K562 (cell line): Measurements from ENCODE around the gene ARHGEF4. TPM values are rescaled to one million over a fixed set of nuclear protein-coding genes. Genes with fewer than 3 reads are reported as not detected.

ENCODE experiments used
- ATAC-seq: fragments of 200-7000 bp; cut with Tn5 transposase; 3 replicates; pipeline ENCODE4 v1.9.1; 2020; ENCODE audit warnings: moderate library complexity
- BruUV-seq: library from RNA; stranded (reverse); fragments of 400-500 nt; replicated peaks from 2 replicates; lab custom pipeline; 2021; lab: Mats Ljungman, UMichigan
- CTCF ChIA-PET: fragments of 300-600 bp; formaldehyde crosslinking; extraction: SDS; loops from one replicate; lab custom pipeline; 2021; ENCODE audit warnings: low intra/inter-chr PET ratio; lab: Yijun Ruan, JAX
- POLR2A ChIA-PET: fragments of 300-600, 350-650 bp; sonication (Branson Sonifier 250); formaldehyde crosslinking; extraction: SDS; loops from one replicate; lab custom pipeline; 2021; ENCODE audit warnings: antibody characterized with exemption, inconsistent platforms; lab: Yijun Ruan, JAX
- DNase-seq, 4 experiments: peaks; one replicate each; pipeline versions ENCODE4 v3.0.0 to v3.0.0-alpha.2; 2011 to 2018; ENCODE audit warnings: low spot score in 3 of 4, mixed read lengths in 3 of 4; ENCODE audit errors: extremely low read depth in 1 of 4
- FAIRE-seq: peaks from 2 replicates; lab custom pipeline; 2011; peaks lifted over from hg19 to GRCh38; lab: Jason Lieb, UNC
- H2AFZ ChIP-seq: 2 replicates; pipeline ENCODE4 v1.6.0; 2011; ENCODE audit warnings: low read depth, low read length, control low read depth, inconsistent platforms
- H3K27ac ChIP-seq: fragments of 200-600 bp; 3 replicates; pipeline ENCODE4 v1.8.0; 2011; ENCODE audit warnings: low read depth, mild to moderate bottlenecking, control low read depth, inconsistent platforms, low read length, moderate library complexity, mixed read lengths; ENCODE audit errors: extremely low read depth
- H3K27me3 ChIP-seq, 2 experiments: fragments of 300-600 bp in 1 of 2; 2 replicates in 1 of 2; 3 replicates in 1 of 2; pipeline versions ENCODE4 v1.6.0 to v1.8.0; 2011; ENCODE audit warnings: inconsistent platforms in 2 of 2, low read length in 2 of 2, mild to moderate bottlenecking in 1 of 2, mixed read lengths in 1 of 2, moderate library complexity in 1 of 2; ENCODE audit not compliant: control insufficient read depth in 2 of 2, insufficient read depth in 2 of 2
- H3K36me3 ChIP-seq: fragments of 300-600 bp; 3 replicates; pipeline ENCODE4 v1.8.0; 2011; ENCODE audit warnings: mild to moderate bottlenecking, low read length, inconsistent platforms; ENCODE audit not compliant: control insufficient read depth, insufficient read depth
- H3K4me1 ChIP-seq, 2 experiments: fragments of 200-600 bp in 1 of 2; replicated peaks in 1 of 2; 2 replicates in 1 of 2; 3 replicates in 1 of 2; pipeline versions ENCODE4 v1.5.1 to v1.8.0; 2011; ENCODE audit warnings: inconsistent platforms in 2 of 2, low read length in 2 of 2, mild to moderate bottlenecking in 1 of 2, mixed read lengths in 1 of 2, moderate library complexity in 1 of 2; ENCODE audit not compliant: control insufficient read depth in 2 of 2, insufficient read depth in 2 of 2
- H3K4me2 ChIP-seq: 2 replicates; pipeline ENCODE4 v1.6.1; 2011; ENCODE audit warnings: low read length, control low read depth, inconsistent platforms, mixed read lengths; ENCODE audit not compliant: insufficient read depth
- H3K4me3 ChIP-seq: fragments of 200-600 bp; sonication (generic), shearing (Covaris generic); 2 replicates; pipeline ENCODE4 v1.5.1; 2016; ENCODE audit warnings: control low read depth, inconsistent platforms
- H3K79me2 ChIP-seq: fragments of 200-600 bp; 3 replicates; pipeline ENCODE4 v1.8.0; 2011; ENCODE audit warnings: low read length, inconsistent platforms; ENCODE audit not compliant: control insufficient read depth, insufficient read depth
- H3K9ac ChIP-seq, 2 experiments: 2 replicates each; pipeline versions ENCODE4 v1.6.0 to v1.6.1; 2011; ENCODE audit warnings: low read depth in 2 of 2, low read length in 2 of 2, control low read depth in 1 of 2, inconsistent platforms in 1 of 2, mild to moderate bottlenecking in 1 of 2, mixed read lengths in 1 of 2; ENCODE audit not compliant: insufficient read depth in 1 of 2
- H3K9me1 ChIP-seq: one replicate; pipeline ENCODE4 v1.6.0; 2011; ENCODE audit warnings: inconsistent platforms, mild to moderate bottlenecking, low read length, moderate library complexity; ENCODE audit not compliant: control insufficient read depth, insufficient read depth
- H3K9me3 ChIP-seq: replicated peaks from 2 replicates; pipeline ENCODE4 v1.5.1; 2011; ENCODE audit warnings: low read depth, low read length, inconsistent platforms; ENCODE audit not compliant: control insufficient read depth, insufficient read depth
- H4K20me1 ChIP-seq: replicated peaks from 2 replicates; pipeline ENCODE4 v1.6.1; 2011; ENCODE audit warnings: low read length, inconsistent platforms, mixed read lengths; ENCODE audit not compliant: control insufficient read depth, insufficient read depth
- ARHGAP35 ChIP-seq: fragments of 450-650 bp; IDR thresholded peaks from 2 replicates; pipeline ENCODE4 v1.6.1; 2018; ENCODE audit not compliant: partially characterized antibody
- CEBPG ChIP-seq, 3 experiments: fragments of 200-800 bp in 1 of 3; sonication (Bioruptor generic) in 1 of 3; sonication (generic) in 1 of 3; formaldehyde crosslinking in 1 of 3; IDR thresholded peaks in 2 of 3; conservative IDR thresholded peaks in 1 of 3; 2 replicates each; pipeline versions ENCODE4 v1.6.1 to v1.8.0; 2016 to 2022; ENCODE audit warnings: missing compliant biosample characterization in 2 of 3, missing genetic modification characterization in 2 of 3, mild to moderate bottlenecking in 1 of 3, missing genetic modification reagents in 1 of 3
- ETV1 ChIP-seq: fragments of 450-650 bp; conservative IDR thresholded peaks from 2 replicates; pipeline ENCODE4 v1.6.1; 2016; ENCODE audit warnings: missing genetic modification characterization, control low read depth, low read depth, missing compliant biosample characterization
- MAFK ChIP-seq: IDR thresholded peaks from 2 replicates; pipeline ENCODE4 v1.6.1; 2011; ENCODE audit warnings: low read length, improper control_type of control experiment
- MTA3 ChIP-seq: fragments of 450-650 bp; formaldehyde crosslinking; IDR thresholded peaks from 2 replicates; pipeline ENCODE4 v1.6.1; 2017; ENCODE audit warnings: mild to moderate bottlenecking, borderline replicate concordance
- NR3C1 ChIP-seq: sonication (generic); formaldehyde crosslinking; IDR thresholded peaks from 2 replicates; pipeline ENCODE4 v1.8.1; 2022; ENCODE audit warnings: missing genetic modification reagents
- PCBP1 ChIP-seq: fragments of 200-400 bp; formaldehyde crosslinking; IDR thresholded peaks from 2 replicates; pipeline ENCODE4 v1.6.1; 2018; ENCODE audit warnings: mild to moderate bottlenecking, low read depth, low read length; ENCODE audit not compliant: poor library complexity, severe bottlenecking
- POLR2B ChIP-seq: fragments of 450-650 bp; IDR thresholded peaks from 2 replicates; pipeline ENCODE4 v1.6.1; 2018; ENCODE audit warnings: low read depth; ENCODE audit not compliant: partially characterized antibody
- SIN3A ChIP-seq, 2 experiments: fragments of 150-350 bp in 1 of 2; IDR thresholded peaks; 2 replicates each; pipeline ENCODE4 v1.6.1; 2011 to 2016; ENCODE audit warnings: borderline replicate concordance in 2 of 2, low read depth in 2 of 2, low read length in 2 of 2, mild to moderate bottlenecking in 2 of 2, moderate library complexity in 2 of 2; ENCODE audit not compliant: control insufficient read depth in 1 of 2
- SMAD3 ChIP-seq: fragments of 450-650 bp; formaldehyde crosslinking; conservative IDR thresholded peaks from 2 replicates; pipeline ENCODE4 v1.4.0; 2020; ENCODE audit warnings: mild to moderate bottlenecking
- SREBF1 ChIP-seq: fragments of 150-350 bp; IDR thresholded peaks from 2 replicates; pipeline ENCODE4 v1.6.1; 2014; ENCODE audit warnings: antibody characterized with exemption, low read depth, low read length, borderline replicate concordance
- TAF7 ChIP-seq: fragments of 450-650 bp; IDR thresholded peaks from 2 replicates; pipeline ENCODE4 v1.6.1; 2016; ENCODE audit warnings: missing genetic modification characterization, missing compliant biosample characterization
- TCF15 ChIP-seq: fragments of 250-450 bp; sonication (Bioruptor Pico); IDR thresholded peaks from 2 replicates; pipeline ENCODE4 v1.8.0; 2022; ENCODE audit warnings: moderate library complexity, mild to moderate bottlenecking, inconsistent platforms
- ZBTB26 ChIP-seq: fragments of 450-650 bp; formaldehyde crosslinking; IDR thresholded peaks from 2 replicates; pipeline ENCODE4 v1.4.0; 2022; ENCODE audit warnings: missing genetic modification characterization
- ZNF174 ChIP-seq: fragments of 250-450 bp; sonication (Bioruptor Pico); IDR thresholded peaks from 2 replicates; pipeline ENCODE4 v1.4.0; 2020; ENCODE audit warnings: mild to moderate bottlenecking
- ZNF263 ChIP-seq: sonication (generic); formaldehyde crosslinking; IDR thresholded peaks from 2 replicates; pipeline ENCODE4 v1.8.0; 2022; ENCODE audit warnings: mild to moderate bottlenecking, missing genetic modification reagents, borderline replicate concordance
- ZNF764 ChIP-seq: fragments of 250-450 bp; sonication (Bioruptor Pico); IDR thresholded peaks from 2 replicates; pipeline ENCODE4 v1.4.0; 2020; ENCODE audit warnings: low read depth, mild to moderate bottlenecking, moderate library complexity
- ZZZ3 ChIP-seq: fragments of 450-650 bp; IDR thresholded peaks from 2 replicates; pipeline ENCODE4 v1.6.1; 2016; ENCODE audit warnings: antibody characterized with exemption, mild to moderate bottlenecking, moderate library complexity
- WGBS: fragments of 100-300 bp; shearing (Covaris generic); methylation state at CpG from one replicate; pipeline ENCODE4 v1.1.6; 2016; ENCODE audit warnings: low coverage, mixed read lengths; ENCODE audit not compliant: insufficient coverage; ENCODE audit errors: missing lambda C conversion rate; 5-methylcytosine and 5-hydroxymethylcytosine counted together
- in situ Hi-C: fragments of 300-500 bp; cut with MboI; formaldehyde crosslinking; loops from 4 replicates; pipeline ENCODE4 v1.15.0; 2018; ENCODE audit warnings: inconsistent platforms, mixed read lengths
- intact Hi-C: fragments of 100-400 bp; cut with micrococcal nuclease; formaldehyde crosslinking; loops from 2 replicates; pipeline ENCODE4 v1.14.2; 2022
- polyA plus RNA-seq, 8 experiments: library from polyadenylated mRNA; depleted of rRNA in 4 of 8; stranded (reverse) in 5 of 8; unstranded in 3 of 8; fragments of >200 nt; fragmentation: Nextera tagmentation in 2 of 8; fragmentation: Illumina TruSeq in 1 of 8; extraction: Ambion mirVana in 2 of 8; extraction: Trizol in 1 of 8; gene quantifications; 2 replicates each; pipeline versions ENCODE4 v1.2.1 to v1.2.3, GENCODE V29; 2011 to 2014; ENCODE audit warnings: inconsistent platforms in 1 of 8, missing spikeins in 1 of 8
- total RNA-seq, 7 experiments: library from RNA; depleted of rRNA in 6 of 7; stranded (reverse); fragments of >200 nt in 6 of 7; fragmentation: Illumina TruSeq in 2 of 7; extraction: Trizol in 2 of 7; gene quantifications; 2 replicates each; pipeline versions ENCODE4 v1.2.1 to v1.2.3, GENCODE V29; 2011 to 2021; ENCODE audit warnings: low replicate concordance in 1 of 7

ARHGEF4 gene
- total and polyA plus RNA-seq, 9 of the 15 experiments (the other 6 are each of a cell fraction or from before 2014, with no cell fraction given), result not detected

- ATAC-seq (no peak), FAIRE-seq (no peak), DNase-seq (no peak)
- H3K79me2 ChIP-seq, result no peaks in the 10 kb centered on the region
- H3K27ac ChIP-seq, result no peak overlapping the region
- peaks cover 0 to 8% of the 10 kb centered on the region in 2 experiments; a peak in 2 of 5 replicates for H3K27me3 ChIP-seq
- H4K20me1 ChIP-seq, result no peaks in the 10 kb centered on the region
- no peaks in the 10 kb centered on the region for H3K36me3 ChIP-seq
- TF ChIP-seq CEBPG (CRISPR knock-in tag; IDR thresholded peaks at IDR 0.05) (no peak), CEBPG (tag; conservative IDR thresholded peaks at IDR 0.05 in 1 of 2, IDR thresholded peaks at IDR 0.05 in 1 of 2) (no peak), SIN3A (IDR thresholded peaks at IDR 0.05; ENCODE audit: borderline replicate concordance in 2 of 2, control insufficient read depth in 1 of 2, low read depth in 2 of 2, low read length in 2 of 2) (no peak), ZBTB26 (CRISPR knock-in tag) (no peak), ETV1 (no peak), SMAD3 (CRISPR knock-in tag) (no peak), MTA3 (no peak), ZNF263 (CRISPR knock-in tag) (no peak), MAFK (no peak), POLR2B (no peak), ZNF764 (CRISPR knock-in tag) (no peak), SREBF1 (no peak), TAF7 (no peak), ZNF174 (no peak), PCBP1 (no peak), ZZZ3 (no peak), TCF15 (CRISPR knock-in tag) (no peak), ARHGAP35 (no peak), NR3C1 (CRISPR knock-in tag) (no peak)
- H2AFZ ChIP-seq, result no peak overlapping the region
- H3K4me3 ChIP-seq, result no peak overlapping the region
- H3K4me2 ChIP-seq, result no peak overlapping the region
- BruUV-seq, result no TSS peak
- no peaks in the 10 kb centered on the region for H3K4me1 ChIP-seq
- in situ Hi-C loops, result no loop called here
- POLR2A ChIA-PET, result interaction anchor here (0.7 kb wide), 1 partner anchor 14 kb away, joined by 3 read pairs; no protein-coding TSS in a partner anchor
- H3K9ac ChIP-seq, result no peak overlapping the region
- 0% methylated on average over 2 of the region's 2 CpGs for WGBS
- no peaks in the 10 kb centered on the region for H3K9me1 ChIP-seq
- CTCF ChIA-PET, result no interaction called here
- no peaks in the 10 kb centered on the region for H3K9me3 ChIP-seq
- intact Hi-C loops, result no loop called here
Observed at GRCh38 chr2:130933501-130933900, 96.8 kb downstream of the ARHGEF4 start.
